GM23338 (cell line): ENCODE measurements around the gene PPIP5K1. TPM values are rescaled to one million over a fixed set of nuclear protein-coding genes. Genes with fewer than 3 reads are reported as not detected.

Experiments used
- ATAC-seq: fragments of 200-7000 bp; cut with Tn5 transposase; 3 replicates; pipeline ENCODE4 v1.9.1; 2020
- DNase-seq: peaks from one replicate; pipeline ENCODE4 v3.0.0-alpha.2; 2015; ENCODE audit warnings: low spot score
- H2AFZ ChIP-seq: fragments of 200-600 bp; sonication (generic); 2 replicates; pipeline ENCODE4 v1.8.0; 2016; ENCODE audit warnings: antibody characterized with exemption, mild to moderate bottlenecking, moderate library complexity
- H3F3A ChIP-seq: fragments of 200-600 bp; sonication (generic); replicated peaks from 2 replicates; pipeline ENCODE4 v1.8.0; 2017; ENCODE audit warnings: antibody characterized with exemption, mixed run types, low read depth
- H3K27ac ChIP-seq: fragments of 200-600 bp; sonication (generic); 2 replicates; pipeline ENCODE4 v1.6.1; 2016; ENCODE audit warnings: low read depth
- H3K27me3 ChIP-seq: fragments of 200-600 bp; sonication (generic); 2 replicates; pipeline ENCODE4 v1.8.0; 2016; ENCODE audit warnings: mild to moderate bottlenecking, mixed run types, moderate library complexity; ENCODE audit not compliant: insufficient read depth
- H3K36me3 ChIP-seq: fragments of 200-600 bp; sonication (generic); 2 replicates; pipeline ENCODE4 v1.8.0; 2016; ENCODE audit warnings: mild to moderate bottlenecking; ENCODE audit not compliant: insufficient read depth
- H3K4me1 ChIP-seq: fragments of 200-600 bp; sonication (generic); 2 replicates; pipeline ENCODE4 v1.8.0; 2016; ENCODE audit warnings: mild to moderate bottlenecking, moderate library complexity; ENCODE audit not compliant: insufficient read depth
- H3K4me2 ChIP-seq: fragments of 200-600 bp; sonication (generic); 2 replicates; pipeline ENCODE4 v1.7.1; 2017; ENCODE audit warnings: mixed run types
- H3K4me3 ChIP-seq: fragments of 200-600 bp; sonication (generic); 2 replicates; pipeline ENCODE4 v1.6.1; 2016; ENCODE audit warnings: mixed run types
- H3K79me2 ChIP-seq: fragments of 200-600 bp; sonication (generic); replicated peaks from 2 replicates; pipeline ENCODE4 v1.8.0; 2017; ENCODE audit warnings: mild to moderate bottlenecking; ENCODE audit not compliant: insufficient read depth
- H3K9me2 ChIP-seq: fragments of 200-600 bp; sonication (generic); 2 replicates; pipeline ENCODE4 v1.8.0; 2017; ENCODE audit not compliant: insufficient read depth
- H4K20me1 ChIP-seq: fragments of 200-600 bp; sonication (generic); replicated peaks from 2 replicates; pipeline ENCODE4 v1.8.0; 2017; ENCODE audit warnings: mild to moderate bottlenecking; ENCODE audit not compliant: insufficient read depth
- H3K27ac Mint-ChIP-seq: 2 replicates; pipeline ENCODE4 v1.8.0; 2020; ENCODE audit warnings: inconsistent platforms, mild to moderate bottlenecking, moderate library complexity, mixed read lengths
- H3K27me3 Mint-ChIP-seq: 3 replicates; pipeline ENCODE4 v1.8.0; 2022; ENCODE audit warnings: low read depth, mild to moderate bottlenecking, moderate library complexity, mixed read lengths, inconsistent platforms; ENCODE audit not compliant: insufficient read depth, poor library complexity
- H3K36me3 Mint-ChIP-seq: 3 replicates; pipeline ENCODE4 v1.8.0; 2021; ENCODE audit warnings: low read depth, mild to moderate bottlenecking, inconsistent platforms, moderate library complexity, mixed read lengths
- H3K4me1 Mint-ChIP-seq: 3 replicates; pipeline ENCODE4 v1.8.0; 2020; ENCODE audit warnings: mild to moderate bottlenecking, inconsistent platforms, mixed read lengths
- H3K4me3 Mint-ChIP-seq: 3 replicates; pipeline ENCODE4 v1.8.0; 2021; ENCODE audit warnings: moderate library complexity, mild to moderate bottlenecking, inconsistent platforms, mixed read lengths
- H3K9me3 Mint-ChIP-seq: 3 replicates; pipeline ENCODE4 v1.8.0; 2020; ENCODE audit warnings: moderate library complexity, mild to moderate bottlenecking, inconsistent platforms, mixed read lengths
- CREB1 ChIP-seq: fragments of 250-450 bp; sonication (Bioruptor Pico); IDR thresholded peaks from 2 replicates; pipeline ENCODE4 v1.5.0; 2020; ENCODE audit warnings: low read depth, mild to moderate bottlenecking, moderate library complexity
- CTCF ChIP-seq, 2 experiments: fragments of 200-600 bp in 1 of 2; sonication (generic) in 1 of 2; conservative IDR thresholded peaks; 2 replicates each; pipeline versions ENCODE4 v1.5.1 to v1.6.1; 2016 to 2017; ENCODE audit warnings: antibody characterized with exemption in 2 of 2, low read depth in 2 of 2, mild to moderate bottlenecking in 2 of 2, moderate library complexity in 1 of 2
- ETS1 ChIP-seq: IDR thresholded peaks from 2 replicates; pipeline ENCODE4 v1.6.1; 2016; ENCODE audit warnings: antibody characterized with exemption
- EZH2 ChIP-seq: fragments of 200-600 bp; sonication (generic); IDR thresholded peaks from one replicate; pipeline ENCODE4 v1.8.0; 2017; ENCODE audit warnings: antibody characterized with exemption, mild to moderate bottlenecking, low read depth; ENCODE audit not compliant: unreplicated experiment
- EZH2phosphoT487 ChIP-seq: fragments of 200-600 bp; sonication (generic); IDR thresholded peaks from one replicate; pipeline ENCODE4 v1.8.1; 2018; ENCODE audit warnings: antibody characterized with exemption; ENCODE audit not compliant: unreplicated experiment
- JUNB ChIP-seq: IDR thresholded peaks from one replicate; pipeline ENCODE4 v1.6.1; 2016; ENCODE audit warnings: antibody characterized with exemption; ENCODE audit not compliant: unreplicated experiment
- NANOG ChIP-seq: IDR thresholded peaks from 2 replicates; pipeline ENCODE4 v1.6.1; 2016; ENCODE audit warnings: antibody characterized with exemption, borderline replicate concordance
- POLR2AphosphoS5 ChIP-seq: IDR thresholded peaks from 2 replicates; pipeline ENCODE4 v1.6.1; 2016; ENCODE audit warnings: antibody characterized with exemption, low read depth
- REST ChIP-seq: IDR thresholded peaks from one replicate; pipeline ENCODE4 v1.6.1; 2018; ENCODE audit warnings: antibody characterized with exemption; ENCODE audit not compliant: unreplicated experiment
- STAT1 ChIP-seq: IDR thresholded peaks from one replicate; pipeline ENCODE4 v1.6.1; 2016; ENCODE audit warnings: antibody characterized with exemption; ENCODE audit not compliant: unreplicated experiment
- ZNF114 ChIP-seq: fragments of 250-450 bp; sonication (Bioruptor Pico); IDR thresholded peaks from 2 replicates; pipeline ENCODE4 v1.5.0; 2020; ENCODE audit warnings: mild to moderate bottlenecking, moderate library complexity
- ZNF331 ChIP-seq: fragments of 250-450 bp; sonication (Bioruptor Pico); IDR thresholded peaks from 2 replicates; pipeline ENCODE4 v1.5.0; 2020; ENCODE audit warnings: low read depth, mild to moderate bottlenecking, moderate library complexity
- ZNF462 ChIP-seq: fragments of 250-450 bp; sonication (Bioruptor Pico); IDR thresholded peaks from 2 replicates; pipeline ENCODE4 v1.5.0; 2020; ENCODE audit warnings: mild to moderate bottlenecking, moderate library complexity
- polyA plus RNA-seq: library from polyadenylated mRNA; unstranded; fragments of >200 nt; fragmentation: Nextera tagmentation; extraction: Ambion mirVana; gene quantifications from 2 replicates; pipeline ENCODE4 v1.2.1, GENCODE V29; 2016
- total RNA-seq: library from RNA; depleted of rRNA; stranded (reverse); fragments of >200 nt; shearing (Covaris generic); gene quantifications from 2 replicates; pipeline ENCODE4 v1.2.3, GENCODE V29; 2014

PPIP5K1 gene
- total and polyA plus RNA-seq, 2 experiments from 2014 or later: 5.8 to 23.5 TPM

- Histone ChIP-seq H3K4me1 (peaks cover 4% of the 10 kb centered on the region; the same call in 1 of the 2 replicates), H3K4me2 (no peak overlapping the region), H3F3A (no peaks in the 10 kb centered on the region), H3K79me2 (no peaks in the 10 kb centered on the region), H3K4me3 (no peak overlapping the region), H3K9me2 (no peaks in the 10 kb centered on the region), H4K20me1 (no peaks in the 10 kb centered on the region), H3K27ac (no peak overlapping the region), H2AFZ (no peak overlapping the region), H3K36me3 (no peaks in the 10 kb centered on the region), H3K27me3 (no peaks in the 10 kb centered on the region)
- H3K36me3 Mint-ChIP-seq: peaks cover 42% of the 10 kb centered on the region
- H3K9me3 Mint-ChIP-seq: peaks cover 18% of the 10 kb centered on the region
- H3K27me3 Mint-ChIP-seq: peaks cover 14% of the 10 kb centered on the region
- H3K4me3 Mint-ChIP-seq: no peak overlapping the region
- H3K27ac Mint-ChIP-seq: no peak overlapping the region
- ATAC-seq (no peak), DNase-seq (no peak)
- TF ChIP-seq CTCF (conservative IDR thresholded peaks at IDR 0.05; ENCODE audit: low read depth in 2 of 2) (no peak), POLR2AphosphoS5 (no peak), NANOG (no peak), EZH2 (no peak), STAT1 (no peak), REST (no peak), JUNB (no peak), CREB1 (CRISPR knock-in tag) (no peak), ZNF114 (CRISPR knock-in tag) (no peak), ZNF462 (CRISPR knock-in tag) (no peak), ETS1 (no peak), ZNF331 (CRISPR knock-in tag) (no peak), EZH2phosphoT487 (no peak)
- peaks cover 23% of the 10 kb centered on the region for H3K4me1 Mint-ChIP-seq
Measured at GRCh38 chr15:43526261-43526930, 63.6 kb downstream of the PPIP5K1 start.
